ENCODE results near the gene TYW5.

- TF ChIP-seq, protein P1, sequence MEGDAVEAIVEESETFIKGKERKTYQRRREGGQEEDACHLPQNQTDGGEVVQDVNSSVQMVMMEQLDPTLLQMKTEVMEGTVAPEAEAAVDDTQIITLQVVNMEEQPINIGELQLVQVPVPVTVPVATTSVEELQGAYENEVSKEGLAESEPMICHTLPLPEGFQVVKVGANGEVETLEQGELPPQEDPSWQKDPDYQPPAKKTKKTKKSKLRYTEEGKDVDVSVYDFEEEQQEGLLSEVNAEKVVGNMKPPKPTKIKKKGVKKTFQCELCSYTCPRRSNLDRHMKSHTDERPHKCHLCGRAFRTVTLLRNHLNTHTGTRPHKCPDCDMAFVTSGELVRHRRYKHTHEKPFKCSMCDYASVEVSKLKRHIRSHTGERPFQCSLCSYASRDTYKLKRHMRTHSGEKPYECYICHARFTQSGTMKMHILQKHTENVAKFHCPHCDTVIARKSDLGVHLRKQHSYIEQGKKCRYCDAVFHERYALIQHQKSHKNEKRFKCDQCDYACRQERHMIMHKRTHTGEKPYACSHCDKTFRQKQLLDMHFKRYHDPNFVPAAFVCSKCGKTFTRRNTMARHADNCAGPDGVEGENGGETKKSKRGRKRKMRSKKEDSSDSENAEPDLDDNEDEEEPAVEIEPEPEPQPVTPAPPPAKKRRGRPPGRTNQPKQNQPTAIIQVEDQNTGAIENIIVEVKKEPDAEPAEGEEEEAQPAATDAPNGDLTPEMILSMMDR (IDR thresholded peaks at IDR 0.05; ENCODE audit: low read depth, low read length, poor library complexity, severe bottlenecking), result no peak
- TF ChIP-seq EZH2phosphoT487 (IDR thresholded peaks at IDR 0.05; ENCODE audit: borderline replicate concordance, low read length), result no peak
Observed at GRCh38 chr2:199966976-199967375, 11.7 kb upstream of the TYW5 start.
